HG03354 (cell line): ENCODE measurements around the gene SLC4A1AP.
A peak's percentile ranks its signal among the peaks of the same experiment; 100 is the strongest.
"Not testable (repeated sequence)": the region's sequence is repeated elsewhere in the genome, so short reads cannot be mapped to it uniquely, and the experiment has no call there.

Source experiments
- ATAC-seq: cut with Tn5 transposase; IDR thresholded peaks from one replicate; pipeline ENCODE4 v1.9.1; 2021; ENCODE audit warnings: mild to moderate bottlenecking; ENCODE audit not compliant: unreplicated experiment, poor library complexity, severe bottlenecking

Gene SLC4A1AP

GRCh38 chr2:27663285-27664153 is at the start of gene SLC4A1AP, which contains the start of gene SUPT7L:
SLC4A1AP (plus strand) TSS chr2:27663889; CDS start chr2:27663915, 26 bp downstream.
SUPT7L (minus strand) TSS chr2:27663614; CDS start chr2:27662192, 1,422 bp downstream.
- peak; percentile 82 for ATAC-seq

GRCh38 chr2:27613985-27614384 is 49.7 kb upstream of the SLC4A1AP start:
- no peak for ATAC-seq

- ATAC-seq = no peak
These were observed 48.4 kb upstream of the SLC4A1AP start for GRCh38 chr2:27615316-27615715.

GRCh38 chr2:27621524-27621923 is 42.2 kb upstream of the SLC4A1AP start:
- no peak for ATAC-seq

GRCh38 chr2:27622921-27623384 is 40.7 kb upstream of the SLC4A1AP start:
- ATAC-seq = no peak

- ATAC-seq = no peak
These were observed 38.7 kb upstream of the SLC4A1AP start for GRCh38 chr2:27624943-27625342.

- ATAC-seq = not testable (repeated sequence)
These were observed 37.4 kb upstream of the SLC4A1AP start for GRCh38 chr2:27626323-27626722.

GRCh38 chr2:27626921-27627320 is 36.8 kb upstream of the SLC4A1AP start:
- not testable (repeated sequence) for ATAC-seq

- ATAC-seq = peak; percentile 42
These were observed 35.5 kb upstream of the SLC4A1AP start for GRCh38 chr2:27627963-27628766.

GRCh38 chr2:27628767-27629709 is 34.7 kb upstream of the SLC4A1AP start, which contains the start of the genes CCDC121 and GPN1:
CCDC121 (minus strand) TSS chr2:27629012; CDS start chr2:27627799, 1,213 bp downstream.
GPN1 (plus strand) TSS chr2:27629050; CDS start chr2:27629059, 9 bp downstream.
- ATAC-seq = peak; percentile 99

GRCh38 chr2:27630257-27630656 is 33.4 kb upstream of the SLC4A1AP start:
- ATAC-seq = not testable (repeated sequence)

- no peak for ATAC-seq
These were observed 29.4 kb upstream of the SLC4A1AP start for GRCh38 chr2:27634291-27634690.

- no peak for ATAC-seq
These were observed 26.9 kb upstream of the SLC4A1AP start for GRCh38 chr2:27636766-27637165.

GRCh38 chr2:27638037-27638637 is 25.6 kb upstream of the SLC4A1AP start:
- no peak for ATAC-seq

- no peak for ATAC-seq
These were observed 25.0 kb upstream of the SLC4A1AP start for GRCh38 chr2:27638709-27639108.

- ATAC-seq = no peak
These were observed 22.9 kb upstream of the SLC4A1AP start for GRCh38 chr2:27640722-27641245.

- no peak for ATAC-seq
These were observed 18.5 kb upstream of the SLC4A1AP start for GRCh38 chr2:27645197-27645596.

GRCh38 chr2:27647289-27647688 is 16.4 kb upstream of the SLC4A1AP start:
- no peak for ATAC-seq

GRCh38 chr2:27647737-27648136 is 16.0 kb upstream of the SLC4A1AP start:
- ATAC-seq = no peak
